Panc1 (cell line): ENCODE measurements around the gene FOXP4. TPM values are rescaled to one million over a fixed set of nuclear protein-coding genes. Genes with fewer than 3 reads are reported as not detected.

Experiments used
- ATAC-seq: fragments of 200-7000 bp; cut with Tn5 transposase; 2 replicates; pipeline ENCODE4 v1.9.1; 2020; ENCODE audit warnings: mild to moderate bottlenecking, moderate library complexity
- BruUV-seq: library from RNA; stranded (reverse); fragments of 400-500 nt; replicated peaks from 2 replicates; lab custom pipeline; 2021; lab: Mats Ljungman, UMichigan
- CTCF ChIA-PET: fragments of 300-600 bp; sonication (Branson Sonifier 250); formaldehyde crosslinking; loops from one replicate; lab custom pipeline; 2022; ENCODE audit warnings: antibody characterized with exemption; lab: Charles Lee
- POLR2A ChIA-PET: fragments of 300-600 bp; sonication (Branson Sonifier 250); formaldehyde crosslinking; loops from one replicate; lab custom pipeline; 2022; ENCODE audit warnings: antibody characterized with exemption; lab: Charles Lee
- DNase-seq: peaks from one replicate; pipeline ENCODE4 v3.0.0-alpha.2; 2010; ENCODE audit warnings: low read depth, low spot score
- H3K27ac ChIP-seq: 2 replicates; pipeline ENCODE4 v1.5.1; 2011; ENCODE audit warnings: mild to moderate bottlenecking, low read length, inconsistent platforms
- H3K27me3 ChIP-seq: fragments of 200-500 bp; sonication (Bioruptor generic); 2 replicates; pipeline ENCODE4 v1.6.0; 2014; ENCODE audit warnings: low read length, inconsistent platforms; ENCODE audit not compliant: control insufficient read depth, insufficient read depth
- H3K36me3 ChIP-seq: fragments of 200-500 bp; sonication (Bioruptor generic); 2 replicates; pipeline ENCODE4 v1.5.1; 2014; ENCODE audit warnings: inconsistent platforms, mild to moderate bottlenecking, low read length, moderate library complexity; ENCODE audit not compliant: control insufficient read depth, insufficient read depth
- H3K4me1 ChIP-seq: 2 replicates; pipeline ENCODE4 v1.5.1; 2011; ENCODE audit warnings: inconsistent platforms, mild to moderate bottlenecking, low read length, moderate library complexity; ENCODE audit not compliant: control insufficient read depth, insufficient read depth
- H3K4me3 ChIP-seq, 2 experiments: 2 replicates each; pipeline ENCODE4 v1.5.1; 2011 to 2012; ENCODE audit warnings: low read depth in 2 of 2, low read length in 2 of 2, mild to moderate bottlenecking in 2 of 2, inconsistent platforms in 1 of 2, moderate library complexity in 1 of 2
- H3K9me3 ChIP-seq: fragments of 200-500 bp; sonication (Bioruptor generic); 2 replicates; pipeline ENCODE4 v1.5.1; 2014; ENCODE audit warnings: low read depth, mild to moderate bottlenecking, inconsistent platforms, low read length, moderate library complexity; ENCODE audit not compliant: control insufficient read depth, insufficient read depth
- POLR2AphosphoS5 ChIP-seq: IDR thresholded peaks from 2 replicates; pipeline ENCODE4 v1.6.1; 2012; ENCODE audit warnings: mild to moderate bottlenecking, low read depth, low read length, moderate library complexity
- SIN3A ChIP-seq: IDR thresholded peaks from 2 replicates; pipeline ENCODE4 v1.6.1; 2012; ENCODE audit warnings: low read depth, mild to moderate bottlenecking, low read length, moderate library complexity, borderline replicate concordance; ENCODE audit not compliant: insufficient read depth
- TCF7L2 ChIP-seq: IDR thresholded peaks from 2 replicates; pipeline ENCODE4 v1.6.1; 2011; ENCODE audit warnings: mild to moderate bottlenecking, low read depth, low read length, inconsistent platforms
- in situ Hi-C: cut with HindIII; loops from 2 replicates; pipeline ENCODE4 v1.10.0; 2016; ENCODE audit warnings: low sequenced_read_pairs, low pct_unique_long_range_greater_than_20kb
- intact Hi-C: fragments of 100-400 bp; cut with micrococcal nuclease; formaldehyde crosslinking; loops from one replicate; pipeline ENCODE4 v1.10.0; 2022; ENCODE audit not compliant: unreplicated experiment
- total RNA-seq: library from RNA; stranded (reverse); gene quantifications from one replicate; pipeline ENCODE4 v1.2.1, GENCODE V29; 2021; ENCODE audit not compliant: unreplicated experiment
- TF ChIP-seq, protein P1 (sequence below): fragments of 450-650 bp; IDR thresholded peaks from 2 replicates; pipeline ENCODE4 v1.5.1; 2017; ENCODE audit warnings: mild to moderate bottlenecking
- TF ChIP-seq, protein P2 (sequence below), 2 experiments: IDR thresholded peaks; 2 replicates each; pipeline ENCODE4 v1.6.1; 2011 to 2012; ENCODE audit warnings: low read depth in 2 of 2, control low read depth in 1 of 2, low read length in 1 of 2, mild to moderate bottlenecking in 1 of 2, moderate library complexity in 1 of 2; ENCODE audit not compliant: insufficient read depth in 1 of 2

Gene FOXP4
- total RNA-seq, 1 experiment from 2014 or later: 30.4 TPM

DNA sequence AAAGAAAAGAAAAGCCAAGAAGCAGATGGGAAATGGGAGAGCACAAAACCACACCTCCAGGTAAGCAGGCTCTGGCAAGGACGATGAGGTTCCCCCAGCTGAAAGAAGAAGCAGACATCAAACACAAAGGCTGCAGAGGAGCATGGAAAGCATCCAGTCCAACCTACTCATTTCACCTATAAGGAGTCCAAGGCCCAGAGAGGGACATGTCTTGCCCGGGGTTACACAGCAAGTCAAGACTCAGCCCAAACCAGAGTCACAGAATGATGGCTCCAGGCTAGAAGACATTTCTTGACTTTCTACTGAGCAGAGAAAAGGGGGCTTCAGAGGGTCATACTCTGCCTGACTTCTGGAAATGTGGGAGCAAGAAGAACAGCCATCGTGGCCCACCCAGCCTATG lies 45.6 kb upstream of the FOXP4 start:
- H3K4me1 ChIP-seq: peaks cover 3% of the 10 kb centered on the region
- in situ Hi-C loops: no loop called here
- CTCF ChIA-PET: interaction anchor here (0.7 kb wide), 1 partner anchor 96 kb away, joined by 5 read pairs; no protein-coding TSS in a partner anchor
- BruUV-seq: no TSS peak
- ATAC-seq: no peak
- POLR2A ChIA-PET: no interaction called here
- H3K4me3 ChIP-seq: no peak overlapping the region
- no peak for TF ChIP-seq SIN3A
- TF ChIP-seq, protein P1, sequence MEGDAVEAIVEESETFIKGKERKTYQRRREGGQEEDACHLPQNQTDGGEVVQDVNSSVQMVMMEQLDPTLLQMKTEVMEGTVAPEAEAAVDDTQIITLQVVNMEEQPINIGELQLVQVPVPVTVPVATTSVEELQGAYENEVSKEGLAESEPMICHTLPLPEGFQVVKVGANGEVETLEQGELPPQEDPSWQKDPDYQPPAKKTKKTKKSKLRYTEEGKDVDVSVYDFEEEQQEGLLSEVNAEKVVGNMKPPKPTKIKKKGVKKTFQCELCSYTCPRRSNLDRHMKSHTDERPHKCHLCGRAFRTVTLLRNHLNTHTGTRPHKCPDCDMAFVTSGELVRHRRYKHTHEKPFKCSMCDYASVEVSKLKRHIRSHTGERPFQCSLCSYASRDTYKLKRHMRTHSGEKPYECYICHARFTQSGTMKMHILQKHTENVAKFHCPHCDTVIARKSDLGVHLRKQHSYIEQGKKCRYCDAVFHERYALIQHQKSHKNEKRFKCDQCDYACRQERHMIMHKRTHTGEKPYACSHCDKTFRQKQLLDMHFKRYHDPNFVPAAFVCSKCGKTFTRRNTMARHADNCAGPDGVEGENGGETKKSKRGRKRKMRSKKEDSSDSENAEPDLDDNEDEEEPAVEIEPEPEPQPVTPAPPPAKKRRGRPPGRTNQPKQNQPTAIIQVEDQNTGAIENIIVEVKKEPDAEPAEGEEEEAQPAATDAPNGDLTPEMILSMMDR: no peak
- no peak for TF ChIP-seq POLR2AphosphoS5
- no peak for TF ChIP-seq TCF7L2
- TF ChIP-seq, protein P2, sequence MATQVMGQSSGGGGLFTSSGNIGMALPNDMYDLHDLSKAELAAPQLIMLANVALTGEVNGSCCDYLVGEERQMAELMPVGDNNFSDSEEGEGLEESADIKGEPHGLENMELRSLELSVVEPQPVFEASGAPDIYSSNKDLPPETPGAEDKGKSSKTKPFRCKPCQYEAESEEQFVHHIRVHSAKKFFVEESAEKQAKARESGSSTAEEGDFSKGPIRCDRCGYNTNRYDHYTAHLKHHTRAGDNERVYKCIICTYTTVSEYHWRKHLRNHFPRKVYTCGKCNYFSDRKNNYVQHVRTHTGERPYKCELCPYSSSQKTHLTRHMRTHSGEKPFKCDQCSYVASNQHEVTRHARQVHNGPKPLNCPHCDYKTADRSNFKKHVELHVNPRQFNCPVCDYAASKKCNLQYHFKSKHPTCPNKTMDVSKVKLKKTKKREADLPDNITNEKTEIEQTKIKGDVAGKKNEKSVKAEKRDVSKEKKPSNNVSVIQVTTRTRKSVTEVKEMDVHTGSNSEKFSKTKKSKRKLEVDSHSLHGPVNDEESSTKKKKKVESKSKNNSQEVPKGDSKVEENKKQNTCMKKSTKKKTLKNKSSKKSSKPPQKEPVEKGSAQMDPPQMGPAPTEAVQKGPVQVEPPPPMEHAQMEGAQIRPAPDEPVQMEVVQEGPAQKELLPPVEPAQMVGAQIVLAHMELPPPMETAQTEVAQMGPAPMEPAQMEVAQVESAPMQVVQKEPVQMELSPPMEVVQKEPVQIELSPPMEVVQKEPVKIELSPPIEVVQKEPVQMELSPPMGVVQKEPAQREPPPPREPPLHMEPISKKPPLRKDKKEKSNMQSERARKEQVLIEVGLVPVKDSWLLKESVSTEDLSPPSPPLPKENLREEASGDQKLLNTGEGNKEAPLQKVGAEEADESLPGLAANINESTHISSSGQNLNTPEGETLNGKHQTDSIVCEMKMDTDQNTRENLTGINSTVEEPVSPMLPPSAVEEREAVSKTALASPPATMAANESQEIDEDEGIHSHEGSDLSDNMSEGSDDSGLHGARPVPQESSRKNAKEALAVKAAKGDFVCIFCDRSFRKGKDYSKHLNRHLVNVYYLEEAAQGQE (IDR thresholded peaks at IDR 0.05; ENCODE audit: insufficient read depth in 1 of 2, low read depth in 2 of 2, low read length in 1 of 2): no peak
- intact Hi-C loops: no loop called here
- no peak for DNase-seq
- no peaks in the 10 kb centered on the region for H3K36me3 ChIP-seq
- H3K27ac ChIP-seq: no peak overlapping the region
- no peaks in the 10 kb centered on the region for H3K9me3 ChIP-seq
- peaks cover 5% of the 10 kb centered on the region; the same call in 1 of the 2 replicates for H3K27me3 ChIP-seq

DNA sequence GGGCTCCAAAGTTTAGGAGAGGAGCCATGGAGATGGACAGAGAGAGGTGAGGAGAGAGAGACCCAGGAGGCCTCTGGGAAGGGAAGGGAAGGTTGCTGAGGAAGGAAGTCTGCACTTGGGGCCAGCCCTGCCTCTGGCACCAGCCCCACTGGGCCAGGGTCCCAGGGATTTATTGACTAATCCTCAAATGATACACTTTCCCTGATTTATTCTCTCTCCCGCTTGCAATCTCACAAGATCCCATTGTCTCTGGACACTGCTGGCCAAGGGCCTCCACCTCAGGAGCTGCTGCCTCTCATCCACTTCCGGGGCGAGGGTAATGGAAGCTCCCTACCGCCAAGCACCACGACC lies 43.6 kb upstream of the FOXP4 start:
- CTCF ChIA-PET: no interaction called here
- Histone ChIP-seq H3K4me1 (peaks cover 3% of the 10 kb centered on the region), H3K27ac (no peak overlapping the region), H3K9me3 (no peaks in the 10 kb centered on the region), H3K36me3 (no peaks in the 10 kb centered on the region), H3K4me3 (no peak overlapping the region), H3K27me3 (peaks cover 11% of the 10 kb centered on the region)
- POLR2A ChIA-PET: no interaction called here
- ATAC-seq (no peak), DNase-seq (no peak)
- in situ Hi-C loops (no loop called here), intact Hi-C loops (no loop called here)
- TF ChIP-seq SIN3A: no peak
- TF ChIP-seq TCF7L2: no peak
- TF ChIP-seq, protein P2 (IDR thresholded peaks at IDR 0.05; ENCODE audit: insufficient read depth in 1 of 2, low read depth in 2 of 2, low read length in 1 of 2): no peak
- TF ChIP-seq POLR2AphosphoS5: no peak
- TF ChIP-seq, protein P1: no peak
- no TSS peak for BruUV-seq
